DND-41 (cell line): Measurements from ENCODE around the gene LRIG3.

Experiments used
- EZH2 ChIP-seq: IDR thresholded peaks from 3 replicates; pipeline ENCODE4 v1.6.1; 2012; ENCODE audit warnings: borderline replicate concordance, low read depth, mild to moderate bottlenecking, moderate library complexity, low read length, inconsistent platforms; ENCODE audit not compliant: severe bottlenecking
- TF ChIP-seq, protein P1 (sequence below): IDR thresholded peaks from 2 replicates; pipeline ENCODE4 v1.5.1; 2012; ENCODE audit warnings: borderline replicate concordance, low read length, moderate library complexity, mild to moderate bottlenecking; ENCODE audit not compliant: poor library complexity, severe bottlenecking; ENCODE audit errors: extremely low read depth

DNA sequence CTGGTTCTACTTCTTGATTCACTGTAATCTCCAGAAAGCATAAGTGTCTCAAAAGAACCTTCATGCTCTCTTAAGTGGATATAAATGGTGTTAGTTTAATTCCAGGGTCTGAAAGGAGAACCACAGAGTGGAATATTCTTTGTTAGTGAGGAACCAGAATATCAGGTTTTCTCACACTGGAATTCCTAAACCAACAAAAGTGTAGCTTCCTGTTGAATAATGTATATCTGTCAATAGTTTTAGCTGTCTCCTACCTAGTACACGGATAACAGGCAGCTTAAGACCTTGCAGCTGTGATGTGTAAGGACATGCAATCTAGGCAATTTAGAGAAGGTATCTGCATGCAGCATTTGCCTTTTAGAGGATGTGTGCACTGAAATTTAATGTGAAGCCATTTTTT is 24.0 kb downstream of the LRIG3 start:
- TF ChIP-seq, protein P1, sequence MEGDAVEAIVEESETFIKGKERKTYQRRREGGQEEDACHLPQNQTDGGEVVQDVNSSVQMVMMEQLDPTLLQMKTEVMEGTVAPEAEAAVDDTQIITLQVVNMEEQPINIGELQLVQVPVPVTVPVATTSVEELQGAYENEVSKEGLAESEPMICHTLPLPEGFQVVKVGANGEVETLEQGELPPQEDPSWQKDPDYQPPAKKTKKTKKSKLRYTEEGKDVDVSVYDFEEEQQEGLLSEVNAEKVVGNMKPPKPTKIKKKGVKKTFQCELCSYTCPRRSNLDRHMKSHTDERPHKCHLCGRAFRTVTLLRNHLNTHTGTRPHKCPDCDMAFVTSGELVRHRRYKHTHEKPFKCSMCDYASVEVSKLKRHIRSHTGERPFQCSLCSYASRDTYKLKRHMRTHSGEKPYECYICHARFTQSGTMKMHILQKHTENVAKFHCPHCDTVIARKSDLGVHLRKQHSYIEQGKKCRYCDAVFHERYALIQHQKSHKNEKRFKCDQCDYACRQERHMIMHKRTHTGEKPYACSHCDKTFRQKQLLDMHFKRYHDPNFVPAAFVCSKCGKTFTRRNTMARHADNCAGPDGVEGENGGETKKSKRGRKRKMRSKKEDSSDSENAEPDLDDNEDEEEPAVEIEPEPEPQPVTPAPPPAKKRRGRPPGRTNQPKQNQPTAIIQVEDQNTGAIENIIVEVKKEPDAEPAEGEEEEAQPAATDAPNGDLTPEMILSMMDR = no peak
- TF ChIP-seq EZH2 = no peak
